Kidney epithelial cell (primary cell): ENCODE measurements around the gene MAT2B. TPM values are rescaled to one million over a fixed set of nuclear protein-coding genes. Genes with fewer than 3 reads are reported as not detected.
"Not testable (repeated sequence)": the region's sequence is repeated elsewhere in the genome, so short reads cannot be mapped to it uniquely, and the experiment has no call there.

Experiments
- DNase-seq: peaks from one replicate; pipeline ENCODE4 v3.0.0-alpha.2; 2010; ENCODE audit warnings: low read depth
- H3K27me3 ChIP-seq: 2 replicates; pipeline ENCODE4 v1.6.0; 2011; ENCODE audit warnings: low read length; ENCODE audit not compliant: control insufficient read depth, insufficient read depth
- H3K36me3 ChIP-seq: 2 replicates; pipeline ENCODE4 v1.5.1; 2011; ENCODE audit warnings: low read length; ENCODE audit not compliant: control insufficient read depth, insufficient read depth
- H3K4me3 ChIP-seq: 2 replicates; pipeline ENCODE4 v1.5.1; 2011; ENCODE audit warnings: low read depth, mild to moderate bottlenecking, control low read depth, low read length
- CTCF ChIP-seq: IDR thresholded peaks from 2 replicates; pipeline ENCODE4 v1.5.1; 2011; ENCODE audit warnings: mild to moderate bottlenecking, moderate library complexity, low read length, control low read depth, inconsistent platforms; ENCODE audit not compliant: insufficient read depth, poor library complexity, severe bottlenecking
- total RNA-seq: library from RNA; depleted of rRNA; stranded (reverse); fragments of >200 nt; gene quantifications from 2 replicates; pipeline ENCODE4 v1.2.3, GENCODE V29; 2015

MAT2B gene
- total RNA-seq, 1 donor from 2014 or later = 61.1 TPM

DNA sequence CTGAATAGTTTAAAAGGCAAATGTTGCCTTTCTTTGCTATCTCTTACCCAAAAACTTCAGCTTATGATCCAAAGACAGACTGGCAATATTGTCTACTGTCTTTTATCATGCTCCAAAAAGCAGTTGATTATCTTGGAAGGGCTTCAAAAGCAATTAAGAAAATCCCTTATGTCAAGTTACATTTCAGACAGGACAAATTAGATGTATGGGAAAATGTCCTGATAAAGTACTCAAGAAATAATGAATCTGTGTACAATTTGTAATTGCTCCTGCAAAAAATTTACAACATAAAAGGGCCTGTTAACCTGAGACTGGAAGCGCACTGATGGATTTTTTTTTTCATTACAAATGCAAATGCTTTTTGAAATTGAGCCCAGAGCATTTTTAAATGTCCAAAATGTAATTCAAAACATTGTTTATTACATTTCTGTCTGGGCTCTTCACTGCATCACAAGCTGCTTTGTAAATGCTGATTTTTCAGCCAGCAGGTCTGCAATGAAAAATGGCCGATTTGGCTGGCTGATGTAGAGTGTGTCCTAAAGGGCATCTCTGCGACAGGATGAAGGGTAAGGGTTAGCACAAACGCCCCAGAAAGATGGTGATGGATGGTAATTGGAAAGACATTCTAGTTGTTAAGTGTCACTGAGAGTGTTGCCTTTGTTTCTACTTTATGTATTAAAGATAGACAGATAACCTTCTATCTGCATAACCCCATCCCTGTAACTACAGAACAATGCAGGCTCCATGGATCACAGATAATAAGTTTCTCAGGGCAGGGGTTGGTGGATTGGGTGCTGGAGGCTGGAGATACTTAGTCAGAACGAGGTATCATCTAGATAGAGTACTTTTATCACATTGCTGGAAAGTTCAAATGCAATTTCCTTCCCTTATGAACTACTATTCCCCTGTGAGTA, 27.0 kb downstream of the MAT2B start:
- TF ChIP-seq CTCF = no peak
- Histone ChIP-seq H3K36me3 (no peaks in the 10 kb centered on the region), H3K27me3 (no peaks in the 10 kb centered on the region), H3K4me3 (no peak overlapping the region)
- DNase-seq = no peak

GRCh38 chr5:163533223-163533622, 27.8 kb downstream of the MAT2B start:
- no peak overlapping the region for H3K4me3 ChIP-seq
- DNase-seq = no peak
- TF ChIP-seq CTCF = no peak
- no peaks in the 10 kb centered on the region for H3K36me3 ChIP-seq
- no peaks in the 10 kb centered on the region for H3K27me3 ChIP-seq

DNA sequence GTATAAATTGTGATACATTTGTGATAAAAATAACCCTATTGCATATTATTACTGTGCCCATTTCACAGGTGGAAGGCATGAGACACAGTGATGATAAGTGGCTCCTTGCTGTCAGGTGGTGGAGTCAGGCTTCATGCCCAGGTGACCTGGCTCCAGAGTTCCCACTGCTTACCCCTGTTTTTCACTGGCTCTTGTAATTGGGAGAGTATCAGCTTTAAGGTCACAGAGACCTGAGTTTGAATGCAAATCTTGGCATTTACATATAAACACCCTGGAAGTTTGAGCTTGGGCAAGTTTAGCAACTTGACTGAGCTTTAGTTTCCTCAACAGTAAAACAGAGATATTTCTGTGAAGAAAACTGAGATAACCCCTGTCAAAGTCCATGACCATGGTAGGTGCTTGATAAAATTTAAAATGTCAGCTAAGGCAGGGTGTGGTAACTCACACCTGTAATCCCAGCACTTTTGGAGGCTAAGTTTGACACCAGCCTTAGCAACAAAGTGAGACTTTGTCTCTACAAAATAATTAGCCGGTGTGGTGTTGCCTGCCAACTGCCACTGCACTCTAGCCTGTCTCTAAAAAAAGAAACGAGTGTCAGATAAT, 29.2 kb downstream of the MAT2B start:
- Histone ChIP-seq H3K4me3 (no peak overlapping the region), H3K36me3 (no peaks in the 10 kb centered on the region), H3K27me3 (no peaks in the 10 kb centered on the region)
- TF ChIP-seq CTCF = no peak
- no peak for DNase-seq

GRCh38 chr5:163535290-163535689, 29.9 kb downstream of the MAT2B start:
- TF ChIP-seq CTCF = no peak
- H3K4me3 ChIP-seq = no peak overlapping the region
- DNase-seq = no peak
- no peaks in the 10 kb centered on the region for H3K27me3 ChIP-seq
- H3K36me3 ChIP-seq = no peaks in the 10 kb centered on the region

GRCh38 chr5:163536442-163536841, 31.0 kb downstream of the MAT2B start:
- H3K36me3 ChIP-seq, DNase-seq, H3K27me3 ChIP-seq, H3K4me3 ChIP-seq: not testable (repeated sequence)

DNA sequence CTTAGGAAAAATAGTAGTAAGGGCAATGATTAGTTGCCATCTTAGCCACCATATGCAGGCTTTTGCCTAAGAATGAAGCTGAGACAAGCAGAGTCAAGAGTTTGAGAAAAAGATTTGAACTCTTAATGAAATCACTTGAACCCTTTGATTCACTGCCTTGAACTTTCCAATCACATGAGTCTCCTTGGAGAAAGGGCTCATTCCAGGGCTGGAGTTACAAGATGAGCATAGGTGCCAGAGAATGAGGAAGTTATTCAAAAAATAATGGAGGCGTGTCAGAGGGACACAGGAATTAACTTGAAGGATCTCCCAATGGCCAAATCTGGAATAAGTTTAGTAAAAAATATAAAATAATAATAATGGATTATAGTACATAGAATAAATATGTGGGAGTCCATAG, 35.3 kb downstream of the MAT2B start:
- DNase-seq = no peak
- Histone ChIP-seq H3K4me3 (no peak overlapping the region), H3K27me3 (peaks cover 2% of the 10 kb centered on the region), H3K36me3 (no peaks in the 10 kb centered on the region)
- TF ChIP-seq CTCF = no peak
